Measurements from ENCODE around the gene AGRN. TPM values are rescaled to one million over a fixed set of nuclear protein-coding genes. Genes with fewer than 3 reads are reported as not detected.

AGRN gene
- total RNA-seq, 1 donor from 2014 or later, result 166 TPM

- H3K36me3 Mint-ChIP-seq, result no peaks in the 10 kb centered on the region
- no peak overlapping the region for H3K27ac Mint-ChIP-seq
- TF ChIP-seq CTCF (conservative IDR thresholded peaks at IDR 0.05), result peak; percentile 66
- peak; percentile 92 for DNase-seq (ENCODE audit: extremely low spot score, unreplicated experiment)
- H3K4me1 Mint-ChIP-seq (ENCODE audit: unreplicated experiment), result peaks cover 15% of the 10 kb centered on the region
- H3K4me3 Mint-ChIP-seq, result peak overlapping the region; percentile 71
- no peaks in the 10 kb centered on the region for H3K9me3 Mint-ChIP-seq
- H3K27me3 Mint-ChIP-seq, result no peaks in the 10 kb centered on the region
Observed at GRCh38 chr1:1019122-1019999, 559 bp upstream of the AGRN start.

- TF ChIP-seq CTCF (conservative IDR thresholded peaks at IDR 0.05), result no peak
- Mint-ChIP-seq H3K4me3 (peak overlapping the region; percentile 80), H3K36me3 (no peaks in the 10 kb centered on the region), H3K9me3 (no peaks in the 10 kb centered on the region), H3K27ac (no peak overlapping the region), H3K27me3 (no peaks in the 10 kb centered on the region), H3K4me1 (ENCODE audit: unreplicated experiment) (peaks cover 15% of the 10 kb centered on the region)
- DNase-seq (ENCODE audit: extremely low spot score, unreplicated experiment), result no peak
Observed at GRCh38 chr1:1020415-1021009, 592 bp downstream of the AGRN start.

GRCh38 chr1:1021010-1021919 lies 1.3 kb downstream of the AGRN start:
- H3K9me3 Mint-ChIP-seq, result no peaks in the 10 kb centered on the region
- H3K4me3 Mint-ChIP-seq, result peak overlapping the region; percentile 80
- H3K27ac Mint-ChIP-seq, result peak overlapping the region; percentile 69
- H3K36me3 Mint-ChIP-seq, result no peaks in the 10 kb centered on the region
- DNase-seq (ENCODE audit: extremely low spot score, unreplicated experiment), result no peak
- no peak for TF ChIP-seq CTCF (conservative IDR thresholded peaks at IDR 0.05)
- H3K27me3 Mint-ChIP-seq, result no peaks in the 10 kb centered on the region
- H3K4me1 Mint-ChIP-seq (ENCODE audit: unreplicated experiment), result peaks cover 19% of the 10 kb centered on the region

- no peak for DNase-seq (ENCODE audit: extremely low spot score, unreplicated experiment)
- H3K27ac Mint-ChIP-seq, result no peak overlapping the region
- H3K4me1 Mint-ChIP-seq (ENCODE audit: unreplicated experiment), result peaks cover 19% of the 10 kb centered on the region
- no peak for TF ChIP-seq CTCF (conservative IDR thresholded peaks at IDR 0.05)
- H3K9me3 Mint-ChIP-seq, result no peaks in the 10 kb centered on the region
- H3K36me3 Mint-ChIP-seq, result no peaks in the 10 kb centered on the region
- H3K4me3 Mint-ChIP-seq, result peak overlapping the region; percentile 80
- H3K27me3 Mint-ChIP-seq, result no peaks in the 10 kb centered on the region
Observed at GRCh38 chr1:1021920-1022259, 2.0 kb downstream of the AGRN start.

- Mint-ChIP-seq H3K4me1 (ENCODE audit: unreplicated experiment) (peaks cover 14% of the 10 kb centered on the region), H3K27me3 (no peaks in the 10 kb centered on the region), H3K9me3 (no peaks in the 10 kb centered on the region), H3K27ac (peak overlapping the region; percentile 85), H3K4me3 (peak overlapping the region; percentile 80), H3K36me3 (no peaks in the 10 kb centered on the region)
- no peak for TF ChIP-seq CTCF (conservative IDR thresholded peaks at IDR 0.05)
- no peak for DNase-seq (ENCODE audit: extremely low spot score, unreplicated experiment)
Observed at GRCh38 chr1:1022302-1023009, 2.5 kb downstream of the AGRN start.
